Activated CD4-positive, CD25-positive, alpha-beta regulatory T cell treated with anti-CD3 and anti-CD28 coated beads, Interleukin-2, amount 50 U/mL, for 24 hours (primary cell): Measurements from ENCODE around the gene SPON1.
"Not testable (repeated sequence)": the region's sequence is repeated elsewhere in the genome, so short reads cannot be mapped to it uniquely, and the experiment has no call there.

Experiments
- ATAC-seq, 2 donors: fragments of 150-1000 bp; cut with Tn5 transposase; one replicate each; pipeline ENCODE4 v1.10.0; 2021; ENCODE audit warnings: mild to moderate bottlenecking in 1 of 2, moderate library complexity in 1 of 2

Gene SPON1

GRCh38 chr11:13984616-13985450 lies 22.3 kb downstream of the SPON1 start:
- ATAC-seq = no peak

DNA sequence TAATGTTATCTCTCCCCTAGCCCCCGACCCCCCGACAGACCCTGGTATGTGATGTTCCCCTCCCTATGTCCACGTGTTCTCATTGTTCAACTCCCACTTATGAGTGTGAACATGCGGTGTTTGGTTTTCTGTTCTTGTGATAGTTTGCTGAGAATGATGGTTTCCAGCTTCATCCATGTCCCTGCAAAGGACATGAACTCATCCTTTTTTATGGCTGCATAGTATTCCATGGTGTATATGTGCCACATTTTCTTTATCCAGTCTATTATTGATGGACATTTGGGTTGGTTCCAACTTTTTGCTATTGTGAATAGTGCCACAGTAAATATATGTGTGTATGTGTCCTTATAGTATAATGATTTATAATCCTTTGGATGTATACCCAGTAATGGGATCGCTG lies 24.2 kb downstream of the SPON1 start:
- not testable (repeated sequence) for ATAC-seq

- not testable (repeated sequence) for ATAC-seq
Measured at GRCh38 chr11:13992158-13992856, 29.8 kb downstream of the SPON1 start.

DNA sequence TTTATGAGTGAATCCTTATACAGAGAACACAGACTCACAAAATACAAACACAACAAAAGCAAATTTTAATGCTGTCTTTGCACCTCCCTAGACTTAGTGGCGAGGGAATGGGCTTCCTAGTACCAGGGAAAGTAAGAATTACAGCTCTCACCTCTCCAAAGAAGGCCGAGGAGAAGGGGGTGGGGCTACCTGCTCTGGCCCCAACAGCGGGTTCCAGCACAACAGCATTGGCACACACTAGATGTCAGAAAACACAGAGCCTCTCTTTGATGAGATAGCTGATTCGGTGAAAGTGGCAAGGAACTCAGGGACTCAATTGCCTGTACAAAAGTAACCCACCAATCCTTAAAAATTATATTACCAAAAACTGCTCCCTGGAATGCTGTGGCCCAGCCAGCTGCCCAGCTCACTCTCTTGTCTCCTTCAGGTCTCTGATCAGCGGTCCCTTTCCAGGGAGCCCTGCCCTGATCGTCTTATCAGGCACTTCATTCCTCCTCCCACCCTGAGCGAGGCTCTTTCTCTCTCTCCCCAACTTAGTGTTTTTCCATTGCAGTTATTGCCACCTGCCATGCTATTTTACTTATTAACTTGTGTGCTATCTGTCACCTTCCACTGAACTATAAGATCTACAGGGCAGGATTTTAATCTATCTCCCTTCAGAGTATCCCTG lies 30.7 kb downstream of the SPON1 start:
- ATAC-seq = no peak

- no peak for ATAC-seq
Measured at GRCh38 chr11:13997881-13998280, 35.4 kb downstream of the SPON1 start.

DNA sequence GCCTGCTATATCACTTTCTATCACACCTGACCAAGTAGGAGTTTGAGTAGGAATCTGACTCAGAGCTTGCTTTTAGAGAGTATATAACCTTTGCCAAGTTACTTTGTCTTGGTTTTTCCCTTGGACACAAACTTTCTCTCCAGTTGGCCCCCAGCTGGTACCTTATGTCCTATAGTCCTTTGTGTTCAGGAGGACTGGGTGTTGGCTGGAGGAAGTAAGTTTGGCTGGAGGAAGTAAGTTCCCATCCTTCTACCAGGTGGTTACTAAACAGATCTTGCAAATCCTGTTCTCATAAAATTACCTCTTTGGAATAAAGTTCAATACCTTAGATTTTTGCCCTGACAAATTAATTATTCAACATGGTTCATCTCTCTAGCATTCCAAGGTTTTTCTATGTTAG lies 37.2 kb downstream of the SPON1 start:
- no peak for ATAC-seq

DNA sequence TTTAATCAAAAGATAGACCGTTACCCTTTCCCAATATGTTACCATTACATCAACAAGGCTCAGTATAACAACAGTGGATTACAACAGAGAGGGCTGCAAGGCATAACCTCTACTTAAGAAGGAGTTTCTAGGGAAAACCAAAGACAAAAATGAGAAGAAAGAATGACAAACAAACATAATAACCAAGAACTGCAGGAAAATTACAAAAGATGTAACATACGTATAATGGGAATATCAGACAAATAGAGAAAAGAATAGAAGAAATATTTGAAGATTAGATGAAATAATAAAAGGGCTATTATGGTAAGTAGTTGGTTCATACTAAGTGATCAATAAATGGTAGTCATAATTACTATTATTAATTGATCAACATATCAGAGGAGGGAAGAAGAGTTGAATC lies 39.1 kb downstream of the SPON1 start:
- ATAC-seq = no peak

GRCh38 chr11:14007566-14007965 lies 45.0 kb downstream of the SPON1 start:
- ATAC-seq = no peak

GRCh38 chr11:14010665-14011064 lies 48.1 kb downstream of the SPON1 start:
- ATAC-seq = no peak

DNA sequence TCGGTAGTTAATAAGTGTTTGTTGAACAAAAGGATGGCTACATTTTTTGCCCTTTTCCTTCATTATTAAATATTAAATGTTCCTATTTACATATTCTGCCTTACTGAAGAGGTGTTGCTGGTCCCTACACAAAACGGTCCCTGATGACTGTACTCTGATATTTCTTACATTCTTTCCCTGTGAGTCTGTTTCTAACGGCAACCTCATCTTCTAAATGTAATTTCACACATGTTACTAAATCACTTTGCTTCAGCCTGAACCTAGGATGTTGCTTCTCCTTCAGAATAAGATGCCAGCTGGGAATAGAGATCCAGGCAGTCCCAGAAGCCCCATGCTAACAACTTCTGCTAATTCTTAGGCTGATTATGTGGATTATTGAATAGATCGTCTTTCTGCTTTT lies 50.3 kb downstream of the SPON1 start:
- no peak for ATAC-seq

DNA sequence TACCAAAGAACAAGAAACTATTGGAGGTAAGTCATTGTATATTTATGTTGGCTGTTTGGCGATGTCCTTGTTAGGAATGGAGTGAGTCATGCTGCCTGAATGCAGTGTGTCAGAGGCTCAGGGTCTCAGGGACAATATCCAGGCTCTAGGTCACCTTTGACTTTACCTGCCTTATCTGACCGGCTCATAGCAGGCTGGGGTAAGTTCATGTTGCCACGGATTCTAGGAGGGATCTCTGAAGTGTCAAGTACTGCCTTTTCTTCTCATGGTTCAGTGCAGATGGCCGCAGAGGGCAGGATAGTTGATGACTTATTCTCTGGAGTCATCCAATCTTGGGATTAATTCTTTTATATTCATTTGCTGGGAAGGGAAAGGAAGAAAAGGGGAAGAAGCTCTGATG lies 53.2 kb downstream of the SPON1 start:
- no peak for ATAC-seq

DNA sequence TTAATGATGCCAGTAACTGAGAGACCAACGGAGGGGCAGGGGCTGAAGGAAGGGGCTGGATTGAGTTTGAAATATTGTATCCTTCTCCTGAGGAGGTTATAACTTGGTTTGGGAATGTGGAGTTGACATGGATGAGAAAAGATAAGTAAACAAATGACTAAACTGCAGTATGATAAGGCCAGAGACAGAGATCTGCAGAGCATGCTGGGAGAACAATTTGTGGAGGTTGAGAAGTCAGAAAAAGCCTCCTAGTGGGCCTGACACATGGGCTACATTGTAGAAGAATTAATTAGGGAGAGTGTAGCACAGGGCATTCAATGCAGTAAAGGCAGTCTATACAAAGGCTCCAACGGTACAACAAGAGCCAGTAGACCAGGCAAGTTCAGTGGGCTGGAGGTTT lies 55.9 kb downstream of the SPON1 start:
- ATAC-seq = no peak

DNA sequence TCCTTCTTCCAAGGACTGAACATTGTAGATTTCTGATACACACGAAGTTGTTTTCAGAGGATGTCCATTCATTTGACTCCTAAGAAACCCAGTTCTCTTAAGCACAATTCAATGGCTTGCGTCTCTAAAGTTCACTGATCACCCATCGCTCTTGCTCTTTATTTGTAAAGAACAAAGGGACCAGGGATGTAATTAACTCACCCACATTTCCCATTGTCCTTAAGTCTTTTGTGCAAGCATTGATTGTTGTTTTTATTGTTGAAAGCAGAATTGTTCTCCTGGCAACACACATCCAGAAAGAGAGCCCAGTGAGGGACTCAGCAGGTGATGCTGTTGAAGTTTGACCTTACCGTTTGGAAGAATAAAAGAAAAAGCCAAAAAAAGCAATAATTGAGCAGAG lies 59.2 kb downstream of the SPON1 start:
- no peak for ATAC-seq

GRCh38 chr11:14022251-14022650 lies 59.7 kb downstream of the SPON1 start:
- no peak for ATAC-seq

DNA sequence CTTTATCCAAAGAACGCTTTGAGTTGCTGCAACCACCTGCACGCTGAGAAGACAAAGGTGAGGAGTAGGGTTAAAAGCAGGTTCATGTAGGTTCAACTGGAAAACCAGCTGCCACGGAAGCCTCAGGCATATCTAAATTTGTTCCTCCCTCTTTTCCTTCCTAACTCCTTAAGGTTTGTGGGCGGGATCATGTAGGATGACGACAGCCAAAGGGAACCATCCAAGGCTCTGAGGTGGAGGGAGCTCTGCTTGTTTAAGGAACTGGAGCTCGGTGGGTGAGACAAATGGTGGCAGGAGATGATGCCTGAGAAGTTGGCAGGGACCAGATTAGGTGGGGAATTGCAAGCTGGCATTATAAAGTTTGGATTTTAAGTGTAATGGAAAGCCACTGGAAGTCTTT lies 60.3 kb downstream of the SPON1 start:
- ATAC-seq = no peak

DNA sequence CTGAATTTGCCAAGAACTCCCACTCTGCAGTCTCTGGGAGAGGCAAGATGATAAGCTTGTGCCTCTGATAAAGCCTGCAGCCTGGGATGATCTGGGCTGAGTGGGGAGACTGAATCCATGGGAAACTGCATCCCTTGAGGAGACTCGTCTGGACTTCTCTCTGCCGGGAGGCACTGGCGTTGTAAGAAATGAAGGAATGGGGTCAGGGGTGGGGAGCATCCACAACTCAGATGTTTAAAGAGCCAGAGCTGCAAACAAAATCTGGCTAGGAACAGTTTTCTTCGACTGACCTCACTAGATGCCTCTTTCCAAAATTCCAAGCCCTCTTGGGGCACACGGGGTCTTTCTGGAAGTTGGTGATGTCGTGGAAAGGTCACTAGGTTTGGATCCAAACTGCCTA lies 64.4 kb downstream of the SPON1 start:
- no peak for ATAC-seq

DNA sequence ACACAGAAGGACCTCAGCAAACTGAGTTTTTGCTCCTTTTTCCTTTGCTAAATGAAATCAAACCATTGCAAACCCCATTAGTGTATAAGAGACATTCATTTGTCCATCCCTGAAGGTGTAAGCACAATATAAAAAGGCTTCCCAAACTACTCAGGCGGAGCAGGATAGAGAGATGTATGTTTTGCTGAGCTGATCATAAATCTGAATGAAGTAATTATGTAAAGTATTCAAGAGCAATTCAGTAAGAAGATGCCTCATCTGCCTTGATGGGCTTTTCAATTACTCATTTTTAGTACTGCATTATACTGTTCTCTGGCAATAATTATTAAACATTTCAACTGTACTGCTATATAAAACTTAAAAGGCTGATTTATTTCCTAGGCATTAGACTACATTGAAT lies 65.0 kb downstream of the SPON1 start:
- ATAC-seq = no peak

DNA sequence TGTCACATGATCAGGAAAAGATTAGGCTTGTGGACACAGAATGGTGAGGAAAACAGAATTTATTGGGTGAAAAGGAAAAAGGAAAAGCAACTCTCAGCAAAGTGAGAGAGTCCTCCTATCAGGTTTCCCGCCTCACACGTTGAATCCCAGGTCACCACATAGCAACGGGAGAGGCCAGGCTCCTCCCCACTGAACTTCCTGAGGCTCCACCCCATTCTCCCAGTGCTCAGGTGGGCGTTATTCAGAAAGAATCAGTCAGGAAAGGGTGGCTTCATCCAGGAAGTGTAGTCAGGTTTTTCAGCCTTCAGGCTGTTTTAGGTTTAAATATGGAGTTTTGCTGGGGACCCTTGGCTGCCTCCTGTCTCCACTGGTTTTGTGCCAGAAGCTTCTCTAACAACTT lies 66.9 kb downstream of the SPON1 start:
- no peak for ATAC-seq

- no peak for ATAC-seq
Measured at GRCh38 chr11:14029971-14030920, 67.7 kb downstream of the SPON1 start.

DNA sequence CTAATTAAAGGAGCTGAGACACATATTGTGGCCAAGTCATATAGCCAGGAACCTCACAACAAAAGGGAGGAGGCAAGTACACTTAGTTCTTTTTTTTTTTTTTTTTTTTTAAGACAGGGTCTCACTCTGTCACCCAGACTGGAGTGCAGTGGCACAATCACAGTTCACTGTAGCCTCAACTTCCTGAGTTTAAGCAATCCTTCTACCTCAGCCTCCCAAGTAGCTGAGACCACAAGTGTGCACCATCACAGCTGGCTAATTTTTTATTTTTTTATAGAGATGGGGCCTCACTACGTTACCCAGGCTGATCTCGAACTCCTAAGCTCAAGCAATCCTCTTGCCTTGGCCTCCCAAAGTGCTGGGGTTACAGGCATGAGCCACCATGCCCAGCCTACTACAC lies 73.0 kb downstream of the SPON1 start:
- ATAC-seq = not testable (repeated sequence)

DNA sequence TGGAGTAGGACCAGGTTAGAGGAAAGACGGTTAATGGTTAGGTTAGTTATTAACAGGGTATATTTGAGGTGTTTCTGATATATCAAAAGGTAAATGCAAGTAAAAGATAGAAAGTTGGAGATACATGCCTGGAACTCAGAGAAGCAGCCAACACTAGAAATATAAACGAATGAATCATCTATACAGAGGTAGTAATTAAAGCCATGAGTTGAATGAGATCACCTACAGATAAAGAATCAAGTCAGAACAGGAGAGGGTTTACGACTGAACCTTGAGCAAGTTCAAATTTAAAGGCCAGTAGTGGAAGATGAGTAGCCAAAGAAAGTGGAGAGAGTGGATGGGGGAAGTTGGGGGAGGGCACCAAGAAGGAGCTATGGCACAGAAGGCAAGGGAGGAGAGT lies 73.9 kb downstream of the SPON1 start:
- no peak for ATAC-seq

DNA sequence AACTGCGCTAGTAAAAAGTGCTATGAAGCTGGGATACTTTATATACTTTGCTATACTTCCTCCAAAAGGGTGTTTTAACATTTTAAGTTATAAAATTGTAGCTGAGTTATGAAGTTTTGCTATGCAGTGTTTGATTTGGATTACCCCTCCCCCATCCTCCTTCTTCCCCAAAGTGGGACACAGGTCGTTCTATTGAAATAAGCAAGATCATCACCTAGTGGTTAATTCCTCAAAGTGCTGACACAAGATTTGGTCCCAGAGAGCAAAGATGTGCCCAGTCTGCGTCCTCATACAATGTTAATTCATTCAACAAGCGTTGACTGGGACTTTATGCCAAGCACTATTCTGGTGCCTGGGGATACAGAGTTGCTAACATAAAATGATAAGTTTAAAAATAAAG lies 78.5 kb downstream of the SPON1 start:
- ATAC-seq = no peak

GRCh38 chr11:14041565-14041964 lies 79.0 kb downstream of the SPON1 start:
- no peak for ATAC-seq
